ENCODE results near the gene NHP2. TPM values are rescaled to one million over a fixed set of nuclear protein-coding genes. Genes with fewer than 3 reads are reported as not detected.
A peak's percentile ranks its signal among the peaks of the same experiment; 100 is the strongest.
"Not testable (repeated sequence)": the region's sequence is repeated elsewhere in the genome, so short reads cannot be mapped to it uniquely, and the experiment has no call there.

The NHP2 gene
- total and polyA plus RNA-seq, 2 donors from 2014 or later: 98.6 to 129 TPM

- intact Hi-C loops (cut with DNase I): no loop called here
- no peaks in the 10 kb centered on the region for H3K9me3 ChIP-seq (ENCODE audit: control insufficient read depth in 2 of 3, insufficient read depth in 1 of 3, low read length in 3 of 3)
- H3K36me3 ChIP-seq (ENCODE audit: control insufficient read depth in 2 of 3, insufficient read depth in 3 of 3, low read length in 3 of 3): peaks cover 0 to 5% (median 4%) of the 10 kb centered on the region in 3 donors
- H3K9ac ChIP-seq (ENCODE audit: low read length in 3 of 3): peak within 1 kb of the TSS; percentile 30 to 80 (median 54)
- H3K4me3 ChIP-seq (ENCODE audit: low read length in 3 of 3): peak within 1 kb of the TSS; percentile 46 to 79 (median 62)
- peak within 1 kb of the TSS; percentile 80 to 83 for H3K27ac ChIP-seq (ENCODE audit: low read depth in 2 of 2, low read length in 2 of 2)
- TF ChIP-seq CTCF (IDR thresholded peaks at IDR 0.05; ENCODE audit: borderline replicate concordance, extremely low read depth, insufficient read depth): no peak
- peaks cover 0 to 5% (median 0%) of the 10 kb centered on the region in 3 donors for H3K4me1 ChIP-seq (ENCODE audit: control insufficient read depth in 2 of 3, insufficient read depth in 2 of 3, low read depth in 1 of 3, low read length in 3 of 3)
- no peak for FAIRE-seq
- H3K27me3 ChIP-seq (ENCODE audit: control insufficient read depth, insufficient read depth, low read length): no peaks in the 10 kb centered on the region
- DNase-seq: peak; percentile 87 to 94 (median 92)
Measured at GRCh38 chr5:178130576-178131445, 22.9 kb downstream of the NHP2 start, which contains the start of gene RMND5B. Gene RMND5B, plus strand, starts transcription at chr5:178131014. Its CDS starts 7,106 bp downstream, at chr5:178138120.

- DNase-seq; FAIRE-seq; H3K27me3 ChIP-seq (ENCODE audit: control insufficient read depth, insufficient read depth, low read length); H3K36me3 ChIP-seq (ENCODE audit: control insufficient read depth in 2 of 3, insufficient read depth in 3 of 3, low read length in 3 of 3); intact Hi-C loops (cut with DNase I); H3K4me1 ChIP-seq (ENCODE audit: control insufficient read depth in 2 of 3, insufficient read depth in 2 of 3, low read depth in 1 of 3, low read length in 3 of 3); H3K9me3 ChIP-seq (ENCODE audit: control insufficient read depth in 2 of 3, insufficient read depth in 1 of 3, low read length in 3 of 3): not testable (repeated sequence)
- peak overlapping the region; percentile 30 to 79 (median 55) for H3K4me3 ChIP-seq (ENCODE audit: low read length in 3 of 3)
- peak overlapping the region in 2 of 3 donors; percentile 32 to 69 for H3K9ac ChIP-seq (ENCODE audit: low read length in 3 of 3)
- H3K27ac ChIP-seq (ENCODE audit: low read depth in 2 of 2, low read length in 2 of 2): peak overlapping the region; percentile 80 to 83
Measured at GRCh38 chr5:178130234-178130575, 23.5 kb downstream of the NHP2 start.

GRCh38 chr5:178129296-178129695 lies 24.4 kb downstream of the NHP2 start:
- H3K36me3 ChIP-seq (ENCODE audit: control insufficient read depth in 2 of 3, insufficient read depth in 3 of 3, low read length in 3 of 3): peaks cover 0 to 5% (median 4%) of the 10 kb centered on the region in 3 donors
- FAIRE-seq (no peak), DNase-seq (no peak)
- H3K4me1 ChIP-seq (ENCODE audit: control insufficient read depth in 2 of 3, insufficient read depth in 2 of 3, low read depth in 1 of 3, low read length in 3 of 3): peaks cover 0 to 5% (median 0%) of the 10 kb centered on the region in 3 donors
- H3K27me3 ChIP-seq (ENCODE audit: control insufficient read depth, insufficient read depth, low read length): no peaks in the 10 kb centered on the region
- no peak overlapping the region for H3K4me3 ChIP-seq (ENCODE audit: low read length in 3 of 3)
- intact Hi-C loops (cut with DNase I): no loop called here
- no peak overlapping the region for H3K27ac ChIP-seq (ENCODE audit: low read depth in 2 of 2, low read length in 2 of 2)
- no peak overlapping the region for H3K9ac ChIP-seq (ENCODE audit: low read length in 3 of 3)
- no peak for TF ChIP-seq CTCF (IDR thresholded peaks at IDR 0.05; ENCODE audit: borderline replicate concordance, extremely low read depth, insufficient read depth)
- H3K9me3 ChIP-seq (ENCODE audit: control insufficient read depth in 2 of 3, insufficient read depth in 1 of 3, low read length in 3 of 3): no peaks in the 10 kb centered on the region

GRCh38 chr5:178127300-178128009 lies 26.2 kb downstream of the NHP2 start:
- FAIRE-seq; H3K9ac ChIP-seq (ENCODE audit: low read length in 3 of 3); H3K27me3 ChIP-seq (ENCODE audit: control insufficient read depth, insufficient read depth, low read length); DNase-seq; H3K4me1 ChIP-seq (ENCODE audit: control insufficient read depth in 2 of 3, insufficient read depth in 2 of 3, low read depth in 1 of 3, low read length in 3 of 3); intact Hi-C loops (cut with DNase I); H3K27ac ChIP-seq (ENCODE audit: low read depth in 2 of 2, low read length in 2 of 2); H3K4me3 ChIP-seq (ENCODE audit: low read length in 3 of 3); H3K36me3 ChIP-seq (ENCODE audit: control insufficient read depth in 2 of 3, insufficient read depth in 3 of 3, low read length in 3 of 3); H3K9me3 ChIP-seq (ENCODE audit: control insufficient read depth in 2 of 3, insufficient read depth in 1 of 3, low read length in 3 of 3): not testable (repeated sequence)

Data from kidney (tissue), 14 donors.